Endothelial cell of umbilical vein (primary cell): ENCODE data around the gene OPRL1. TPM values are rescaled to one million over a fixed set of nuclear protein-coding genes. Genes with fewer than 3 reads are reported as not detected.

Source experiments
- BruUV-seq: library from RNA; stranded (reverse); fragments of 400-500 nt; replicated peaks from 2 replicates; lab custom pipeline; 2021; lab: Mats Ljungman, UMichigan
- CTCF ChIA-PET: fragments of 300-600, 350-600 bp; sonication (Branson Sonifier 250); formaldehyde crosslinking; loops from one replicate; lab custom pipeline; 2021; ENCODE audit warnings: antibody characterized with exemption, inconsistent platforms; lab: Charles Lee
- POLR2A ChIA-PET: fragments of 300-600, 350-600 bp; sonication (Branson Sonifier 250); formaldehyde crosslinking; loops from one replicate; lab custom pipeline; 2021; ENCODE audit warnings: antibody characterized with exemption, inconsistent platforms; lab: Charles Lee
- DNase-seq: peaks from one replicate; pipeline ENCODE4 v3.0.0-alpha.2; 2011; ENCODE audit warnings: low read depth, low spot score
- FAIRE-seq: peaks from 2 replicates; lab custom pipeline; 2011; peaks lifted over from hg19 to GRCh38; lab: Jason Lieb, UNC
- H2AFZ ChIP-seq: 2 replicates; pipeline ENCODE4 v1.6.0; 2012; ENCODE audit warnings: low read depth, low read length, control low read depth, inconsistent platforms
- H3K27ac ChIP-seq: 2 replicates; pipeline ENCODE4 v1.5.1; 2011; ENCODE audit warnings: low read depth, mild to moderate bottlenecking, control low read depth, low read length, moderate library complexity; ENCODE audit not compliant: insufficient read depth
- H3K27me3 ChIP-seq, 2 experiments: 2 replicates each; pipeline versions ENCODE4 v1.6.0 to v1.6.1; 2011; ENCODE audit warnings: low read length in 2 of 2, mixed read lengths in 1 of 2; ENCODE audit not compliant: control insufficient read depth in 2 of 2, insufficient read depth in 2 of 2
- H3K36me3 ChIP-seq, 2 experiments: 2 replicates in 1 of 2; 3 replicates in 1 of 2; pipeline ENCODE4 v1.5.1; 2011; ENCODE audit warnings: low read length in 2 of 2, mild to moderate bottlenecking in 1 of 2, moderate library complexity in 1 of 2; ENCODE audit not compliant: control insufficient read depth in 2 of 2, insufficient read depth in 2 of 2; ENCODE audit errors: extremely low read depth in 1 of 2
- H3K4me1 ChIP-seq: 3 replicates; pipeline ENCODE4 v1.5.1; 2011; ENCODE audit warnings: mild to moderate bottlenecking, low read length; ENCODE audit not compliant: control insufficient read depth, insufficient read depth; ENCODE audit errors: extremely low read depth
- H3K4me2 ChIP-seq: 2 replicates; pipeline ENCODE4 v1.6.1; 2011; ENCODE audit warnings: low read length, control low read depth, mixed read lengths; ENCODE audit not compliant: insufficient read depth
- H3K4me3 ChIP-seq, 3 experiments: fragments of 200-600 bp in 1 of 3; sonication (generic), shearing (Covaris generic) in 1 of 3; replicated peaks in 1 of 3; 2 replicates each; pipeline ENCODE4 v1.5.1; 2011 to 2016; ENCODE audit warnings: control low read depth in 3 of 3, low read length in 3 of 3, mild to moderate bottlenecking in 2 of 3, inconsistent platforms in 1 of 3, low read depth in 1 of 3, moderate library complexity in 1 of 3; ENCODE audit not compliant: insufficient read depth in 1 of 3
- H3K79me2 ChIP-seq: 2 replicates; pipeline ENCODE4 v1.6.0; 2012; ENCODE audit warnings: low read length, inconsistent platforms; ENCODE audit not compliant: control insufficient read depth, insufficient read depth
- H3K9ac ChIP-seq: replicated peaks from 2 replicates; pipeline ENCODE3; 2011; ENCODE audit warnings: low read length, control low read depth; ENCODE audit not compliant: insufficient read depth; ENCODE audit errors: extremely low read depth
- H3K9me1 ChIP-seq: replicated peaks from 3 replicates; pipeline ENCODE4 v1.6.0; 2011; ENCODE audit warnings: mild to moderate bottlenecking, low read length; ENCODE audit not compliant: control insufficient read depth, insufficient read depth; ENCODE audit errors: extremely low read depth
- H3K9me3 ChIP-seq: replicated peaks from 2 replicates; pipeline ENCODE4 v1.5.1; 2012; ENCODE audit warnings: low read length, inconsistent platforms; ENCODE audit not compliant: control insufficient read depth, insufficient read depth
- H4K20me1 ChIP-seq: replicated peaks from 2 replicates; pipeline ENCODE3; 2011; ENCODE audit warnings: mild to moderate bottlenecking, low read length; ENCODE audit not compliant: control insufficient read depth, insufficient read depth; ENCODE audit errors: extremely low read depth
- CTCF ChIP-seq, 2 donors: IDR thresholded peaks; 1 replicate in 1 of 2; 2 replicates in 1 of 2; pipeline ENCODE4 v1.5.1; 2011; ENCODE audit warnings: low read length in 2 of 2, mild to moderate bottlenecking in 2 of 2, moderate library complexity in 2 of 2, control low read depth in 1 of 2, inconsistent platforms in 1 of 2, low read depth in 1 of 2; ENCODE audit not compliant: insufficient read depth in 1 of 2; ENCODE audit errors: extremely low read depth in 1 of 2
- EZH2 ChIP-seq: IDR thresholded peaks from 2 replicates; pipeline ENCODE4 v1.6.1; 2012; ENCODE audit warnings: borderline replicate concordance, low read depth, mild to moderate bottlenecking, moderate library complexity, low read length, inconsistent platforms; ENCODE audit not compliant: severe bottlenecking
- FOS ChIP-seq: IDR thresholded peaks from 2 replicates; pipeline ENCODE4 v1.6.1; 2011; ENCODE audit warnings: mild to moderate bottlenecking, low read length, moderate library complexity, borderline replicate concordance; ENCODE audit not compliant: insufficient read depth
- GATA2 ChIP-seq: IDR thresholded peaks from 2 replicates; pipeline ENCODE4 v1.7.0; 2011; ENCODE audit warnings: low read depth, mild to moderate bottlenecking, moderate library complexity, mixed read lengths, low read length; ENCODE audit not compliant: insufficient read length, insufficient read depth
- JUN ChIP-seq: IDR thresholded peaks from 2 replicates; pipeline ENCODE4 v1.6.1; 2011; ENCODE audit warnings: borderline replicate concordance, low read depth; ENCODE audit not compliant: insufficient read length, insufficient read depth
- MAX ChIP-seq: IDR thresholded peaks from 2 replicates; pipeline ENCODE4 v1.6.1; 2011; ENCODE audit not compliant: insufficient read depth, insufficient read length
- MYC ChIP-seq: IDR thresholded peaks from one replicate; pipeline ENCODE4 v1.6.1; 2011; ENCODE audit warnings: mild to moderate bottlenecking, low read depth, low read length
- POLR2A ChIP-seq: IDR thresholded peaks from 2 replicates; pipeline ENCODE4 v1.6.1; 2012; ENCODE audit warnings: low read depth, mild to moderate bottlenecking, control low read depth, low read length
- POLR2AphosphoS5 ChIP-seq: IDR thresholded peaks from 2 replicates; pipeline ENCODE4 v1.6.1; 2012; ENCODE audit warnings: low read depth, mild to moderate bottlenecking, control low read depth, low read length, moderate library complexity; ENCODE audit not compliant: insufficient read depth
- dilution Hi-C: fragments of 300-500 bp; cut with MboI; formaldehyde crosslinking; loops from one replicate; pipeline ENCODE4 v1.15.0; 2019; ENCODE audit warnings: low sequenced_read_pairs; ENCODE audit not compliant: extremely low pct_ligation_motif_present
- intact Hi-C: fragments of 100-400 bp; cut with micrococcal nuclease; formaldehyde crosslinking; loops from one replicate; pipeline ENCODE4 v1.10.0; 2022
- polyA plus RNA-seq, 4 experiments: library from polyadenylated mRNA; depleted of rRNA in 3 of 4; stranded (reverse) in 3 of 4; unstranded in 1 of 4; fragments of >200 nt; gene quantifications; 2 replicates each; pipeline versions ENCODE4 v1.2.1 to v1.2.3, GENCODE V29; 2011 to 2012; ENCODE audit warnings: missing spikeins in 1 of 4
- total RNA-seq: library from RNA; stranded (reverse); gene quantifications from 2 replicates; pipeline ENCODE4 v1.2.3, GENCODE V29; 2021

OPRL1 gene
- total and polyA plus RNA-seq, 2 donors (not counting 3 experiments of a cell fraction or from before 2014, with no cell fraction given): 1.9 to 2.0 TPM

- BruUV-seq: no TSS peak
- POLR2A ChIA-PET: no interaction called here
- dilution Hi-C loops (no loop called here), intact Hi-C loops (no loop called here)
- Histone ChIP-seq H4K20me1 (no peaks in the 10 kb centered on the region), H3K27ac (no peak overlapping the region), H3K36me3 (no peaks in the 10 kb centered on the region), H2AFZ (no peak overlapping the region), H3K4me3 (no peak overlapping the region), H3K4me1 (no peaks in the 10 kb centered on the region), H3K79me2 (no peaks in the 10 kb centered on the region), H3K27me3 (peaks cover 1 to 2% of the 10 kb centered on the region in 2 experiments), H3K4me2 (no peak overlapping the region), H3K9ac (no peak overlapping the region), H3K9me3 (no peaks in the 10 kb centered on the region), H3K9me1 (no peaks in the 10 kb centered on the region)
- FAIRE-seq (no peak), DNase-seq (no peak)
- CTCF ChIA-PET: interaction anchor here (1.6 to 8.0 kb wide), 2 partner anchors 13 to 32 kb away, joined by 9 to 66 read pairs; partner anchors contain the start of gene LKAAEAR1
- TF ChIP-seq MAX (no peak), POLR2AphosphoS5 (no peak), POLR2A (no peak), FOS (no peak), CTCF (IDR thresholded peaks at IDR 0.05; ENCODE audit: extremely low read depth in 1 of 2, insufficient read depth in 1 of 2, low read depth in 1 of 2, low read length in 2 of 2) (no peak), EZH2 (no peak), MYC (no peak), GATA2 (no peak), JUN (no peak)
Observed at GRCh38 chr20:64116016-64116415, 36.1 kb downstream of the OPRL1 start.
